ENCODE results near the gene BAG2. TPM values are rescaled to one million over a fixed set of nuclear protein-coding genes. Genes with fewer than 3 reads are reported as not detected.

BAG2 gene
- total RNA-seq = 10 to 100 TPM; 15.7 to 19.6 TPM

DNA sequence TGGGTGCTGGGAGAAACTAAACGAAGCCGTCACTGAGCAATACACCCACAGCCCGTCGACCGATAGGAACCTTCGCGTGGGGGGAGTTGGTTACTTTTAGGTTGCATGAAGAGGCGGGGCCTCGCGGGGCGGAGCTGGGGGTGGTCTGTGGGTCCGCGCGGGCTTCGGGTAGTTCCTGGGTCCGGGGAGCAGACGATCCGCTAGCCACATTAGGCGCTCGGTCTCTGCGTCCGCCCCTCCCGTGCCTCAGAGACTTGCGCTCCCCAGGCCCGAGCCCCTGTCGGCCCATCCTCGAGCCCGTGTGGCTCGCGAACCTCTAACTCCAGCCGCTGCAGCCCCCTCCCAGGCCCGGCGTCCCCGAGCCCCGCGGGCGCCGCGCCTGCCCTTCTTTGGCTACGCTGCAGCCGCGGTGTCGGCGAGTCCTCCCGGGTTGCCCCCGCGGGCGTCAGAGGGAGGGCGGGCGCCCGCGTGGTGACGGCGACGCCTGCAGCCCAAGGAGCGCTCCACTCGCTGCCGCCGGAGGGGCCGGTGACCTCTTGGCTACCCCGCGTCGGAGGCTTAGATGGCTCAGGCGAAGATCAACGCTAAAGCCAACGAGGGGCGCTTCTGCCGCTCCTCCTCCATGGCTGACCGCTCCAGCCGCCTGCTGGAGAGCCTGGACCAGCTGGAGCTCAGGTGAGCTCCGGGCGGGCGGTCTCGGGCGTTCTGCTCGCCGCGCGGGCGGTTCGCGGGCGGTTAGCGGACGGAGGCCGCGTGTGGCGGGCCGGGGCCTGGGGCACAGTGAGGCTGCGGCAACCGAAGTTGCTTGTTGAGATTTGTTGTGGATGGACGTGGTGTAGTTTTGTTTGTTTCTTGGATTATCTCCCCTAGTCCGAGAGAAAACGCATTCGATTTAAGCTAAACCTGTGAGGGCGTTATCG is at the start of gene BAG2:
BAG2 (plus strand) TSS at position 191 of the 920 bp plus-strand sequence; CDS start at position 563, 372 bp downstream.
- TF ChIP-seq, protein P1, sequence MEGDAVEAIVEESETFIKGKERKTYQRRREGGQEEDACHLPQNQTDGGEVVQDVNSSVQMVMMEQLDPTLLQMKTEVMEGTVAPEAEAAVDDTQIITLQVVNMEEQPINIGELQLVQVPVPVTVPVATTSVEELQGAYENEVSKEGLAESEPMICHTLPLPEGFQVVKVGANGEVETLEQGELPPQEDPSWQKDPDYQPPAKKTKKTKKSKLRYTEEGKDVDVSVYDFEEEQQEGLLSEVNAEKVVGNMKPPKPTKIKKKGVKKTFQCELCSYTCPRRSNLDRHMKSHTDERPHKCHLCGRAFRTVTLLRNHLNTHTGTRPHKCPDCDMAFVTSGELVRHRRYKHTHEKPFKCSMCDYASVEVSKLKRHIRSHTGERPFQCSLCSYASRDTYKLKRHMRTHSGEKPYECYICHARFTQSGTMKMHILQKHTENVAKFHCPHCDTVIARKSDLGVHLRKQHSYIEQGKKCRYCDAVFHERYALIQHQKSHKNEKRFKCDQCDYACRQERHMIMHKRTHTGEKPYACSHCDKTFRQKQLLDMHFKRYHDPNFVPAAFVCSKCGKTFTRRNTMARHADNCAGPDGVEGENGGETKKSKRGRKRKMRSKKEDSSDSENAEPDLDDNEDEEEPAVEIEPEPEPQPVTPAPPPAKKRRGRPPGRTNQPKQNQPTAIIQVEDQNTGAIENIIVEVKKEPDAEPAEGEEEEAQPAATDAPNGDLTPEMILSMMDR (IDR thresholded peaks at IDR 0.05) = peak; percentile 39

GRCh38 chr6:57123111-57123510 is 49.0 kb upstream of the BAG2 start:
- ATAC-seq (ENCODE audit: insufficient number of reproducible peaks, low FRiP score, low read depth) (no peak), DNase-seq (ENCODE audit: low spot score) (no peak)
- no peaks in the 10 kb centered on the region for H3K4me1 ChIP-seq (ENCODE audit: control insufficient read depth in 1 of 2, low read depth in 2 of 2)
- H3K9me3 ChIP-seq = no peaks in the 10 kb centered on the region
- no peak overlapping the region for H3K4me3 ChIP-seq
- TF ChIP-seq, protein P1 (IDR thresholded peaks at IDR 0.05) = no peak
- H3K27me3 ChIP-seq (replicated peaks; ENCODE audit: insufficient read depth) = no peaks in the 10 kb centered on the region
- H3K27ac ChIP-seq = no peak overlapping the region
- H3K36me3 ChIP-seq = no peaks in the 10 kb centered on the region

More for the DNA sequence above, at the start of gene BAG2:
- peak; percentile 78 for ATAC-seq (ENCODE audit: insufficient number of reproducible peaks, low FRiP score, low read depth)
- Histone ChIP-seq H3K4me1 (ENCODE audit: control insufficient read depth in 1 of 2, low read depth in 2 of 2) (peaks cover 31 to 32% of the 10 kb centered on the region in 2 donors), H3K27ac (peak within 1 kb of the TSS; percentile 83 to 92), H3K4me3 (peak within 1 kb of the TSS; percentile 84), H3K27me3 (replicated peaks; ENCODE audit: insufficient read depth) (no peaks in the 10 kb centered on the region), H3K36me3 (peaks cover 3% of the 10 kb centered on the region), H3K9me3 (no peaks in the 10 kb centered on the region)
- peak; percentile 81 for DNase-seq (ENCODE audit: low spot score)

DNA sequence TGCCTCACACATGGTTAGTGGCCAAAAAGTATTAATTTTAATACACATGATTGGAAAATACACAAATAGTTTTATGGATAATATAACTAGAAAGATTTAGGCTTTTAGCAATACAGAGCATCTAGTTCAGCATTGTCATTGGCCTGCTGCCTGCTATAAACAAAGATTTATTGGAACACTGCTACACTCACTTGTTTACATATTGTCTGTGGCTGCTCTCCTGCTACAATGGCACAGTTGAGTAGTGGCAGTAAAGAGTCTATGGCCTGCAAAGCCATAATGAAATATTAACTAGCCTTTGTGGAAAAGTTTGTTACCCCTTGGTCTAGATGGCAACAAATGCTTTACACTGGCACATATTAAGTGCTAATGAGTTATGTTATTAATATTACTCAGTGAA is 44.4 kb upstream of the BAG2 start:
- TF ChIP-seq, protein P1 (IDR thresholded peaks at IDR 0.05) = no peak
- ATAC-seq (ENCODE audit: insufficient number of reproducible peaks, low FRiP score, low read depth) (no peak), DNase-seq (ENCODE audit: low spot score) (no peak)
- Histone ChIP-seq H3K9me3 (no peaks in the 10 kb centered on the region), H3K27ac (no peak overlapping the region), H3K4me3 (no peak overlapping the region), H3K27me3 (replicated peaks; ENCODE audit: insufficient read depth) (no peaks in the 10 kb centered on the region), H3K4me1 (ENCODE audit: control insufficient read depth in 1 of 2, low read depth in 2 of 2) (peaks cover 10 to 11% of the 10 kb centered on the region in 2 donors), H3K36me3 (no peaks in the 10 kb centered on the region)

GRCh38 chr6:57130661-57131177 is 41.4 kb upstream of the BAG2 start:
- Histone ChIP-seq H3K9me3 (no peaks in the 10 kb centered on the region), H3K4me1 (ENCODE audit: control insufficient read depth in 1 of 2, low read depth in 2 of 2) (peaks cover 10 to 11% of the 10 kb centered on the region in 2 donors), H3K4me3 (no peak overlapping the region), H3K27me3 (replicated peaks; ENCODE audit: insufficient read depth) (no peaks in the 10 kb centered on the region), H3K36me3 (peaks cover 13% of the 10 kb centered on the region), H3K27ac (no peak overlapping the region)
- ATAC-seq (ENCODE audit: insufficient number of reproducible peaks, low FRiP score, low read depth) (no peak), DNase-seq (ENCODE audit: low spot score) (no peak)
- TF ChIP-seq, protein P1 (IDR thresholded peaks at IDR 0.05) = no peak

- TF ChIP-seq, protein P1 (IDR thresholded peaks at IDR 0.05) = no peak
- no peak for ATAC-seq (ENCODE audit: insufficient number of reproducible peaks, low FRiP score, low read depth)
- H3K4me1 ChIP-seq (ENCODE audit: control insufficient read depth in 1 of 2, low read depth in 2 of 2) = peaks cover 10 to 11% of the 10 kb centered on the region in 2 donors
- H3K36me3 ChIP-seq = peaks cover 13% of the 10 kb centered on the region
- no peak overlapping the region for H3K4me3 ChIP-seq
- H3K27me3 ChIP-seq (replicated peaks; ENCODE audit: insufficient read depth) = no peaks in the 10 kb centered on the region
- DNase-seq (ENCODE audit: low spot score) = no peak
- H3K9me3 ChIP-seq = no peaks in the 10 kb centered on the region
- no peak overlapping the region for H3K27ac ChIP-seq
Observed at GRCh38 chr6:57134954-57135353, 37.2 kb upstream of the BAG2 start.
